ENCODE results near the gene LHX6.

LHX6 gene

DNA sequence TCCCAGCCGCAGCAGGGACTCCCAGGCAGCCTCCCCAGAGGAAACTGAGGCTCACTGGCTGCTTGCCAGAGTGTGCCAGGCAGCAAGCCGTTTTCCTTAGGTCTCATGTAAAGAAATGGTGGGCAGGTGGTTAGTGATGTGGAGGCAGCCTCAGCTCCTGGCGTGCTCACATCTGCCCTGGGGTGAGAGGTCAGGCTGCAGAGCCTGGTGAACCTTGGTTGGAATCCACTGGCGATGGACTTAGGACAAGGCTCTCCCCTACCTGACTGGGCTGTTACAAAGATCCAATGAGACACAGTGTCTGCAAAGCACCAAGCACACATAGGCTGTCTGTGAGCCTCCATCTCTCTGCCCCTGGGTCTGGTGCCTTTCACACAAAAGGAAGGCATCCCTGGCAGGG is 30.9 kb downstream of the LHX6 start:
- Histone ChIP-seq H3K4me2 (no peak overlapping the region), H3K9ac (no peak overlapping the region), H4K20me1 (no peaks in the 10 kb centered on the region), H3K36me3 (no peaks in the 10 kb centered on the region), H3K27ac (no peak overlapping the region), H3K4me1 (no peaks in the 10 kb centered on the region), H3K4me3 (no peak overlapping the region), H3K27me3 (no peaks in the 10 kb centered on the region), H3K9me3 (no peaks in the 10 kb centered on the region)
- TF ChIP-seq Cebpa-rat (IDR thresholded peaks at IDR 0.05), result no peak

DNA sequence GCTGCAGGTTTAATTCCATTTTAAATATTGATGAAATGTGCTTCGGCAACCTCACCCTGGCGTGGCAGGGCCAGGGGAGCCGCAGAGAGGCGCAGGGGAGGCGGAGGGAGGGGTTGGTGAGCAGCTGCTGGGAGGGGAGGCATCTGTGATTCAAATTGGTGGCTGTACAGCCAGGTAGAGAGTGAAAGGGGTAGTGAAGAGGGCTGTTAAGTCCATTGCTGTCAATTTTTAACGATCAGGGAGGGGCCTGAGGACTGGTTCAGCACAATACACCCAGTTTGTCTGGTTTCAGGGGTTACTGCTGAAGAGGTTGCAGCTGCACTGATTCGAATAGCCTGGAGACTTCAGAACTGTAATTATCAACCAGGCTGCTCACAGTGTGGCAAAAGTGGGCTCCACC is 31.3 kb downstream of the LHX6 start:
- Histone ChIP-seq H3K9ac (no peak overlapping the region), H3K27me3 (no peaks in the 10 kb centered on the region), H3K4me3 (no peak overlapping the region), H3K27ac (no peak overlapping the region), H3K36me3 (no peaks in the 10 kb centered on the region), H3K4me2 (no peak overlapping the region), H3K9me3 (no peaks in the 10 kb centered on the region), H4K20me1 (no peaks in the 10 kb centered on the region), H3K4me1 (no peaks in the 10 kb centered on the region)
- no peak for TF ChIP-seq Cebpa-rat (IDR thresholded peaks at IDR 0.05)

DNA sequence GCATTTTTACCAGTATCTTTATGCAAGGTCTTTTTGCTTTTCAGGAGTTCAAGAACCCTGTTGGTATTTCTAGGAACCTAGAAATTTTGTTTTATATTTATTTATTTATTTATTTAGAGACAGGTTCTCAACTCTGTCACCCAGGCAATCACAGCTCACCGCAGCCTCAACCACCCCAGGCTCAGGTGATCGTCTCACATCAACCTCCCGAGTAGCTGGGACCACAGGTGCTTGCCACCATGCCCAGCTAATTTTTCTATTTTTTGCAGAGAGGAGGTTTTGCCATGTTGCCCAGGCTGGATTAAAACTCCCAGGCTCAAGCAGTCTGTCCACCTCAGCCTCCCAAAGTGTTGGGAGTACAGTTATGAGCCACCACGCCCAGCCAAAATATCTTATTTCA is 32.9 kb downstream of the LHX6 start:
- Histone ChIP-seq H3K4me3 (no peak overlapping the region), H3K36me3 (no peaks in the 10 kb centered on the region), H4K20me1 (no peaks in the 10 kb centered on the region), H3K27ac (no peak overlapping the region), H3K4me2 (no peak overlapping the region), H3K4me1 (no peaks in the 10 kb centered on the region), H3K9ac (no peak overlapping the region), H3K9me3 (no peaks in the 10 kb centered on the region), H3K27me3 (no peaks in the 10 kb centered on the region)
- no peak for TF ChIP-seq Cebpa-rat (IDR thresholded peaks at IDR 0.05)

DNA sequence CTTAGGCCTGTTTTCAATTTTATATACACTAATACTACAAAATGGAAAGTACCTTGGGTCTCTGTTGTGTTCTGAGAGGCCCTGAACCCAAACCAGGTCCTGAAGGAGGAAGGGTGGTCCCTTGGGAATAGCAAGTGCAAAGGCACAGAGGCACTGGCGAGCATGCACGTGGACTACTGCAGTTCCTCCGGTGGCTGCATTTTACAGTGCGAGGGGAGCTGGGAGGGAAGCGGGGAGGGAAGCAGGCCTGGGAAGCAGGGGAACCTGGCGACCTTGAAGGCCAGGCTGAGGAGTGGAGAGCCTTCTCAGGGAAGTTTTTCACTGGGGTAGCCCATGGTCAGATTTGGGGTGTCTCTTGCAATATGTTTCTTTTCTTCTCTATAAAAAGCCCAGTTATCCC is 35.1 kb downstream of the LHX6 start:
- Histone ChIP-seq H3K36me3 (no peaks in the 10 kb centered on the region), H3K4me1 (no peaks in the 10 kb centered on the region), H3K4me2 (no peak overlapping the region)

DNA sequence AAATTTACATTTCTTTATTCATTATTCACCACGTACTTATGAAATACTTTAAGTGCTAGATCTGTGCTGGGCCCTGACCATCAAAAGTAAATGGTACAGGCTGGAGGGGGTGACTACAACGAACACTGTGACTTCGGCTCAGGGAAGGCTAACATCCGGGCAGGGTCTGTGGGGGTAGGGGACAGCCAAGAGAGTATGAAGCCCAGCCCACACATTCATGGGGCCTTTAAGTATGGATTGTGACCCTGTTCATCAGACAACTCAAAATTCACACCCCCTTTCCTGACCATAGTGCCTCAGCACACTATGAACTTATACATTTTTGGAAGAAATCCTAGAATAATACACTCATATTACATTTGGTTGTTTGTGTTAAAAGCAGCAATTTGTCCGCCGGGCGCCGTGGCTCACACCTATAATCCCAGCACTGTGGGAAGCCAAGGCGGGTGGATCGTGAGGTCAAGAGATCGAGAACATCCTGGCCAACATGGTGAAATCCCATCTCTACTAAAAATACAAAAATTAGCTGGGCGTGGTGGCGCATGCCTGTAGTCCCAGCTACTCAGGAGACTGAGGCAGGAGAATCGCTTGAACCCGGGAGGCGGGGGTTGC is 35.7 kb downstream of the LHX6 start:
- H3K36me3 ChIP-seq, result no peaks in the 10 kb centered on the region
- H3K27me3 ChIP-seq, result no peaks in the 10 kb centered on the region
- no peaks in the 10 kb centered on the region for H3K4me1 ChIP-seq
- no peak for TF ChIP-seq Cebpa-rat (IDR thresholded peaks at IDR 0.05)
- no peak overlapping the region for H3K4me3 ChIP-seq
- H3K4me2 ChIP-seq, result no peak overlapping the region
- H3K27ac ChIP-seq, result no peak overlapping the region
- H3K9me3 ChIP-seq, result no peaks in the 10 kb centered on the region
- H3K9ac ChIP-seq, result no peak overlapping the region
- H4K20me1 ChIP-seq, result no peaks in the 10 kb centered on the region

More for the DNA sequence above, 35.1 kb downstream of the LHX6 start:
- Histone ChIP-seq H4K20me1 (no peaks in the 10 kb centered on the region), H3K27me3 (no peaks in the 10 kb centered on the region), H3K9me3 (no peaks in the 10 kb centered on the region), H3K27ac (no peak overlapping the region), H3K9ac (no peak overlapping the region), H3K4me3 (no peak overlapping the region)
- TF ChIP-seq Cebpa-rat (IDR thresholded peaks at IDR 0.05), result no peak

DNA sequence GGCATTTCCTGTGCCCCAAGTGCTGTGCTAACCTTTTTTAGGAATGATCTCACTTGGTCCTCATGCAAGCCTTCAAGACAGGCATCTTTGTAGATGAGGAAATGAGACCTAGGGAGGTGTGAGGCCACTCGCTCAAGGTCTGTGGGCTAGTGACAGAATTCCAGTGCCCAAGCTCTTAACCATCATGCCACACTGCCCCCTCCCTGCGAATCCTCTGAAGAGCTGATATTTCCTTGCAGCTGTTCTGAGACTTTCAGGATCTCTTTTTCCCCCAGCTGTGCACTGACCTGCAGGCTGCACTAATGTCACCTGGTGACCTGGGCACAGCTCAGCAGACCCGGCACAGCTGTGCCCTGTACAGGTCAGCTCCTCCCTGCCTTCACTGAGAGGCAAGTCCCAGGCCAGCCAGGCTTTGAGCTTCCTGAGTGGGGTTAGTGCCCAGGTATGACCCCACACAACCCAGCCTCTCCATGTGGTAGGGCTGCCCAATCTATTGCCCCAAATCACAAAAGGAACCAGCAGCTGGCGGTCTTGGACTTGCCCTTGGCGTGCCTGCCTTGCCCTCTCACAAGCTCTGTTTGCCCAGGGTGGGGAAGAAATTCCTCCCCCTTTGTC is 36.4 kb downstream of the LHX6 start:
- Histone ChIP-seq H3K9me3 (no peaks in the 10 kb centered on the region), H4K20me1 (no peaks in the 10 kb centered on the region), H3K4me1 (no peaks in the 10 kb centered on the region), H3K27ac (no peak overlapping the region), H3K9ac (no peak overlapping the region), H3K4me3 (no peak overlapping the region), H3K36me3 (no peaks in the 10 kb centered on the region), H3K4me2 (no peak overlapping the region), H3K27me3 (no peaks in the 10 kb centered on the region)
- no peak for TF ChIP-seq Cebpa-rat (IDR thresholded peaks at IDR 0.05)

DNA sequence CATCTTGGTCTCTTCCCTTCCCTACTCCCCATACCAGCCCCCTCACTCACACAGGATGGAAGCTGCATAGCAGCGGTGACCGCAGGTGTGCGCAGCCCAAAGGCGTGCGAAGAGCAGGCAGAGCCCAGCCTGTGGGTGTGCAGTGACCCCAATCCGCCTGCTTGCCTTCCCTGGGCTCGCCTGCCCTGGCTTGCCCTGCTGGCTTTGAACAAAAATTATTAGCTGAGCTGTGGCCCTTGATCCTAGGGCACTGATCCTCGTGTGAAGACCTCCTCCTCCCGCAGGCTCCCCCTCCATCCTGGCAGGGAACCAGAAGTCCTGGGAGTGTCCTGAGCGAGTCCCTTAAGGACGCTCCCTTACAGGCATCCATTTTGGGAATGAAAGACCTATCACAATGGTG is 37.2 kb downstream of the LHX6 start:
- Histone ChIP-seq H3K36me3 (no peaks in the 10 kb centered on the region), H3K9ac (no peak overlapping the region), H3K4me2 (no peak overlapping the region), H3K9me3 (no peaks in the 10 kb centered on the region), H3K4me1 (no peaks in the 10 kb centered on the region), H4K20me1 (no peaks in the 10 kb centered on the region), H3K27ac (no peak overlapping the region), H3K27me3 (no peaks in the 10 kb centered on the region), H3K4me3 (no peak overlapping the region)
- no peak for TF ChIP-seq Cebpa-rat (IDR thresholded peaks at IDR 0.05)

DNA sequence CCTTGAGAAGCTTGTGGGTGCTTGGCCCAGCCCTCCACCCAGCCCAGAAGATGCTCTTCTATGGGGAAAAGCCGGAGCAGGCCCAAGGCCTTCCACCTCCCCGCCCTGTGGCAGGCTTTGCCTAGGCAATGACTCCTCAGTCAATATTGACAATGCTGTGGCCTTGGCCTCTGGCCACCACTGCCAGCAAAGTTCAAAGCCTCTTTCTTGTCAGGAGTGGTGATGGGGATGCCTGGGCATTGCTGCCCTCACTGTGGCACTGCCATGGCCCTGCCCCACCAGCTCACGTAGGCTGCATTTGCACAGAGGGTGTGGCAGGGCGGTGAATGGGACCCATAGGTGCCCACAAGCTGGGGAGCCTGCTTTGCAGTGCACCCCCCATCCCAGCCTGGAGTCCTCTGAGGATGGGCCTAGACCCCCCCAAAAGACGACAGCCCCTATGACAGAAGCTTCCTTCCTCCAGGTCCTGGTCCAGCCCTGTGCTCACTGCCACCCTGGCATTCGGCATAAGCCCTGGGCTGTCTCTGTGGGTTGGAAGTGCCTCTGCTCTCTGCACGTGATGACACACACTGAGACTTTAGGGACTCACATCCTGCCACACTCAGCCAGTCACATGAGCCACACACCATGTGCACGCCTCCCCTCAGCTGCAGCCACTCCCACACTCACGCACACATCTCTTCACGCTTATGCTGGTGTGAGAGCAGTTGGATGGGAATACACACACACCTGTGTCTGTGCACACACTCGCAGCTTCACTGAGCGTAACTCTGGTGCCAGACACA is 38.0 kb downstream of the LHX6 start:
- H3K9me3 ChIP-seq, result no peaks in the 10 kb centered on the region
- H3K4me3 ChIP-seq, result no peak overlapping the region
- no peaks in the 10 kb centered on the region for H3K4me1 ChIP-seq
- no peaks in the 10 kb centered on the region for H3K36me3 ChIP-seq
- no peak overlapping the region for H3K27ac ChIP-seq
- no peak for TF ChIP-seq Cebpa-rat (IDR thresholded peaks at IDR 0.05)
- no peaks in the 10 kb centered on the region for H3K27me3 ChIP-seq
- H4K20me1 ChIP-seq, result no peaks in the 10 kb centered on the region
- H3K4me2 ChIP-seq, result no peak overlapping the region
- no peak overlapping the region for H3K9ac ChIP-seq

DNA sequence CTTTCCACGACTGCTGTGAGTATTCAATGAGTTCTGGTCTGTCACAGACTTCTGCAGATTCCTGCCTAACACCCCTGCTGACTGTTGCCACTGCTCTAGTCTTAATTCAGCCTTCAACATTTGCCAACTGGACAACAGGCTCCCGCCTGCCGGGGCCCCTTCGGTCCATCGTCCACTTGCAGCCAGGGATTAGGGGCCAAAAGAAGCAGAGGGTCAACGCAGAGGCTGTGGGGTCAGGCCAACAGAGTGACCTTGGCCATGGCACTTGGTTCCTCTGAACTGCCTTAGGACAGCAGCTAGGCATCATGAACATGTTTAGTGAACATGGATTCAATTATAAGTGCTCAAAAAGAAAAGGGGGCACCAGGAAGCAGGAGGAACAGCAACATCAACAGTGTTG is 40.4 kb downstream of the LHX6 start:
- H3K27ac ChIP-seq, result no peak overlapping the region
- H3K9me3 ChIP-seq, result no peaks in the 10 kb centered on the region
- no peaks in the 10 kb centered on the region for H4K20me1 ChIP-seq
- H3K27me3 ChIP-seq, result no peaks in the 10 kb centered on the region
- no peaks in the 10 kb centered on the region for H3K36me3 ChIP-seq
- H3K4me3 ChIP-seq, result no peak overlapping the region
- no peaks in the 10 kb centered on the region for H3K4me1 ChIP-seq
- H3K9ac ChIP-seq, result no peak overlapping the region
- TF ChIP-seq Cebpa-rat (IDR thresholded peaks at IDR 0.05), result no peak
- H3K4me2 ChIP-seq, result no peak overlapping the region

DNA sequence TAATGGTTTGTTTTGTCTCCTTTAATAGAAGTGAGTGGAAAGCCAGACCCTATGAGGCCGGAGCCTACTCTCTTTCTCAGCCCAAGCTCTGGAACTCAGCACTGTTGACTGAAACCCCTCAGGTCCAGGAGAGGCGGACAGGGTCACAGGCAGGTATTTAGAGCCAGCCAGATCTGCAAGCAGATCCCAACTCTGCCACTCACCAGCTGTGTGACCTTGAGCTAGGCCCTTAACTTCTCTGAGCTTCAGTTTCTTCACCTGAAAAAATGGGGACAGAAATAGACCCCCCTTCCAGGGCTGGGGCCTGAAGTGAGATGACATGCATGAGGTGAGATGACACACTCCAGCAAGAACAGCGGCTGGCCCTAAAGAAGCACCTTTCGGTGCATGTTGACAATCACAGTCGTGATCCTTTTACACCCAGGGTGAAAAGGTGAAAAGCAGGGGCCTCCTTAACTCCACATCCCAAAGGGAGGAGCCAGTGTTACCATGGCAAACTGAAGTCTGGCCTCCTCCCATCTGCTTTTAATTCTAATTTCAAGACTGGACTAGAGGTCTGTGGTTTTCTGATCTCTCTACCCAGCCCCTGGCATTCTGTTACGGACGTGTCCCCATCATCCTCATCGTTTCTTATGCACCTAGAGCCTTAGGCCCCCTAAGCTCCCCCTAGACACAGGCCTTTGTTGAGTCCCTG is 41.8 kb downstream of the LHX6 start:
- Histone ChIP-seq H3K4me1 (no peaks in the 10 kb centered on the region), H3K27ac (no peak overlapping the region), H3K27me3 (no peaks in the 10 kb centered on the region), H3K4me2 (no peak overlapping the region), H3K36me3 (no peaks in the 10 kb centered on the region), H3K4me3 (no peak overlapping the region), H4K20me1 (no peaks in the 10 kb centered on the region), H3K9ac (no peak overlapping the region), H3K9me3 (no peaks in the 10 kb centered on the region)
- no peak for TF ChIP-seq Cebpa-rat (IDR thresholded peaks at IDR 0.05)
